Neuronal stem cell (in vitro differentiated cells): ENCODE data around the gene WDR20.
A peak's percentile ranks its signal among the peaks of the same experiment; 100 is the strongest.

Experiments used
- DNase-seq: peaks from one replicate; pipeline ENCODE4 v3.0.0-alpha.2; 2013; ENCODE audit warnings: low spot score
- H2AFZ ChIP-seq: one replicate; pipeline ENCODE4 v1.6.1; 2013; ENCODE audit warnings: mild to moderate bottlenecking, low read length, inconsistent platforms
- H2AK5ac ChIP-seq: 2 replicates; pipeline ENCODE4 v1.6.1; 2013; ENCODE audit warnings: low read depth, mild to moderate bottlenecking, inconsistent platforms, low read length, moderate library complexity, mixed read lengths
- H2BK120ac ChIP-seq: 2 replicates; pipeline ENCODE4 v1.6.1; 2013; ENCODE audit warnings: low read depth, mild to moderate bottlenecking, inconsistent platforms, low read length, moderate library complexity, mixed read lengths
- H2BK12ac ChIP-seq: one replicate; pipeline ENCODE4 v1.6.1; 2013; ENCODE audit warnings: low read length, inconsistent platforms
- H2BK15ac ChIP-seq: 2 replicates; pipeline ENCODE4 v1.6.1; 2013; ENCODE audit warnings: mild to moderate bottlenecking, low read length, inconsistent platforms, mixed read lengths
- H2BK5ac ChIP-seq: one replicate; pipeline ENCODE4 v1.6.1; 2013; ENCODE audit warnings: inconsistent platforms, mild to moderate bottlenecking, low read length, moderate library complexity
- H3K14ac ChIP-seq: one replicate; pipeline ENCODE4 v1.6.1; 2013; ENCODE audit warnings: low read length, inconsistent platforms
- H3K18ac ChIP-seq: 2 replicates; pipeline ENCODE4 v1.6.1; 2013; ENCODE audit warnings: low read length, inconsistent platforms
- H3K23ac ChIP-seq: 2 replicates; pipeline ENCODE4 v1.6.1; 2013; ENCODE audit warnings: low read depth, mild to moderate bottlenecking, mixed read lengths, low read length, inconsistent platforms; ENCODE audit not compliant: poor library complexity
- H3K27ac ChIP-seq: replicated peaks from 3 replicates; pipeline ENCODE4 v1.5.1; 2013; ENCODE audit warnings: low read length, inconsistent platforms
- H3K27me3 ChIP-seq, 3 experiments: 2 replicates each; pipeline ENCODE4 v1.6.1; 2013; ENCODE audit warnings: low read length in 3 of 3, mild to moderate bottlenecking in 2 of 3, inconsistent platforms in 1 of 3, low read depth in 1 of 3, mixed read lengths in 1 of 3, moderate library complexity in 1 of 3; ENCODE audit not compliant: control insufficient read depth in 3 of 3, insufficient read depth in 3 of 3
- H3K36me3 ChIP-seq, 2 donors: replicated peaks in 1 of 2; 2 replicates each; pipeline ENCODE4 v1.6.1; 2013; ENCODE audit warnings: low read length in 2 of 2; ENCODE audit not compliant: control insufficient read depth in 2 of 2, insufficient read depth in 2 of 2
- H3K4ac ChIP-seq: 2 replicates; pipeline ENCODE4 v1.6.1; 2013; ENCODE audit warnings: inconsistent platforms, mild to moderate bottlenecking, low read length, moderate library complexity
- H3K4me1 ChIP-seq, 2 donors: 1 replicate in 1 of 2; 2 replicates in 1 of 2; pipeline ENCODE4 v1.6.1; 2013; ENCODE audit warnings: low read length in 2 of 2, low read depth in 1 of 2; ENCODE audit not compliant: control insufficient read depth in 2 of 2, insufficient read depth in 1 of 2
- H3K4me2 ChIP-seq: one replicate; pipeline ENCODE4 v1.6.1; 2013; ENCODE audit warnings: mild to moderate bottlenecking, low read length, inconsistent platforms; ENCODE audit not compliant: insufficient read depth, poor library complexity, severe bottlenecking
- H3K4me3 ChIP-seq, 2 donors: 2 replicates each; pipeline ENCODE4 v1.5.1; 2013; ENCODE audit warnings: low read length in 2 of 2, mild to moderate bottlenecking in 2 of 2, inconsistent platforms in 1 of 2, moderate library complexity in 1 of 2
- H3K79me1 ChIP-seq: one replicate; pipeline ENCODE4 v1.6.1; 2013; ENCODE audit warnings: low read depth, mild to moderate bottlenecking, inconsistent platforms, low read length, moderate library complexity
- H3K9ac ChIP-seq: one replicate; pipeline ENCODE4 v1.6.1; 2013; ENCODE audit warnings: mild to moderate bottlenecking, low read depth, low read length, inconsistent platforms; ENCODE audit not compliant: poor library complexity
- H3K9me3 ChIP-seq, 2 donors: replicated peaks in 1 of 2; 2 replicates each; pipeline versions ENCODE3 to v1.6.1; 2013; ENCODE audit warnings: low read length in 2 of 2, mild to moderate bottlenecking in 2 of 2, inconsistent platforms in 1 of 2, low read depth in 1 of 2, mixed read lengths in 1 of 2, moderate library complexity in 1 of 2; ENCODE audit not compliant: control insufficient read depth in 2 of 2, insufficient read depth in 1 of 2
- H4K8ac ChIP-seq: one replicate; pipeline ENCODE4 v1.6.1; 2013; ENCODE audit warnings: low read depth, mild to moderate bottlenecking, inconsistent platforms, low read length, moderate library complexity
- H4K91ac ChIP-seq: one replicate; pipeline ENCODE4 v1.6.1; 2013; ENCODE audit warnings: low read length, low read depth, mild to moderate bottlenecking, inconsistent platforms; ENCODE audit not compliant: poor library complexity
- WGBS, 2 donors: extraction: QIAGEN DNeasy Blood & Tissue Kit; methylation state at CpG; one replicate each; pipeline ENCODE4 v1.1.7; 2013; ENCODE audit warnings: missing lambda C conversion rate in 2 of 2, mixed read lengths in 1 of 2; ENCODE audit not compliant: insufficient read length in 2 of 2, insufficient replicate concordance in 1 of 2; ENCODE audit errors: extremely low coverage in 2 of 2; 5-methylcytosine and 5-hydroxymethylcytosine counted together

WDR20 gene

GRCh38 chr14:102246071-102246470, 106.4 kb downstream of the WDR20 start:
- Histone ChIP-seq H3K4me3 (no peak overlapping the region), H3K18ac (no peak overlapping the region), H2BK5ac (no peak overlapping the region), H2BK120ac (no peak overlapping the region), H3K27me3 (no peaks in the 10 kb centered on the region), H4K91ac (no peak overlapping the region), H3K4me1 (peaks cover 0 to 4% of the 10 kb centered on the region in 2 donors), H2AFZ (no peak overlapping the region), H3K4me2 (no peak overlapping the region), H3K9ac (no peak overlapping the region), H3K4ac (no peak overlapping the region), H3K14ac (no peak overlapping the region), H2BK12ac (no peak overlapping the region), H4K8ac (no peak overlapping the region), H3K36me3 (peaks cover 0 to 4% of the 10 kb centered on the region in 2 donors), H2AK5ac (no peak overlapping the region), H3K23ac (no peak overlapping the region), H2BK15ac (no peak overlapping the region), H3K27ac (no peak overlapping the region), H3K79me1 (no peaks in the 10 kb centered on the region), H3K9me3 (no peaks in the 10 kb centered on the region)
- WGBS, 2 donors, result 100% methylated on average over 1 of the region's 9 CpGs
- no peak for DNase-seq

DNA sequence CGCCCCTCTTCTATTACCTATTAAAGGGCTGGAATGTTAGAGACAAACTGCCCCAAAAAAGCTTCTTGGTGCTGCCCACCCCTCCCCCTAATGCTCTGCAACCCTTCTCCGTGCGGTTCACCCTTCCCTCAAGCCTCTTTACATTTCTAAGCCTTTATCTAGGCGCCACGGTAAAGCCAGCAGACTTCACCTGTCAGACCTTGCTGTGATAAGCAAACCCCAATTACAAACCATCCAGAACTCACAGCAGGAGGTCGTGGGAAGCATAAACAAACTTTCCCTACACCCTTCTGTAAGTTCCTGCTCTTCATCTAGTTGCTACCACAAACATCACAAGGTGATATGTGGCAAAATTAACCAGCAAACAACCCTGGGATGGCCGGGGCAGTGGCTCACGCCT, 108.4 kb downstream of the WDR20 start:
- Histone ChIP-seq H2BK12ac (no peak overlapping the region), H3K14ac (no peak overlapping the region), H3K23ac (no peak overlapping the region), H2BK15ac (no peak overlapping the region), H4K8ac (no peak overlapping the region), H4K91ac (no peak overlapping the region), H2AFZ (no peak overlapping the region), H3K9me3 (no peaks in the 10 kb centered on the region), H3K18ac (no peak overlapping the region), H2AK5ac (no peak overlapping the region), H3K36me3 (peaks cover 0 to 4% of the 10 kb centered on the region in 2 donors), H3K4me1 (peaks cover 0 to 4% of the 10 kb centered on the region in 2 donors), H3K4me3 (no peak overlapping the region), H3K4me2 (no peak overlapping the region), H3K4ac (no peak overlapping the region), H3K79me1 (no peaks in the 10 kb centered on the region), H3K27me3 (no peaks in the 10 kb centered on the region), H3K27ac (no peak overlapping the region), H3K9ac (no peak overlapping the region), H2BK120ac (no peak overlapping the region), H2BK5ac (no peak overlapping the region)
- no peak for DNase-seq
- no CpG with 5 or more reads among the region's 8 CpGs for WGBS, 2 donors

DNA sequence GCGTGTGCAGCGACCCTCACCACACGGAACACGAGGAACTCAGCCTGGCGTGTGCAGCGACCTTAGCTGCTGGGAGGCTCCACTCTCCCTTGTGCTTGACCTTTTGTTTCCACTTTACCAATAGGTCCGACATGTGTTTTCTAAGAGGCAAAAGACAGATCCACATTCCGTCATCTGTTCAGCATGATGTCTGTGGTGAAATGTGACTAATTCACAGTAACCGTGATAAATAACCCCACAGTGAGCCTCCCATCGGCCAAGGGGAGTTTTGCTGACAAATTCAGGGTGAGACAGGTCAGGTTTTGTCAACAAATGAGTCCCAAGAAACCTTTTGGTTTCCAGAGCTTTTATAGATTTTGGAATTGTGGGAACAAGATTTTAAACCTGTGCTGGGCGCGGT, 109.3 kb downstream of the WDR20 start:
- Histone ChIP-seq H2AK5ac (no peak overlapping the region), H2BK5ac (no peak overlapping the region), H3K14ac (peak overlapping the region; percentile 99), H2BK120ac (no peak overlapping the region), H3K4ac (no peak overlapping the region), H3K9ac (peak overlapping the region; percentile 80), H3K4me2 (no peak overlapping the region), H3K4me3 (peak overlapping the region in 1 of 2 donors; percentile 3), H3K27me3 (no peaks in the 10 kb centered on the region), H2BK15ac (no peak overlapping the region), H3K4me1 (peaks cover 0 to 4% of the 10 kb centered on the region in 2 donors), H3K36me3 (peaks cover 0 to 4% of the 10 kb centered on the region in 2 donors), H3K18ac (peak overlapping the region; percentile 65), H2BK12ac (no peak overlapping the region), H4K91ac (no peak overlapping the region), H3K79me1 (no peaks in the 10 kb centered on the region), H4K8ac (no peak overlapping the region), H2AFZ (no peak overlapping the region), H3K27ac (no peak overlapping the region), H3K23ac (peak overlapping the region; percentile 44), H3K9me3 (no peaks in the 10 kb centered on the region)
- no peak for DNase-seq
- no CpG with 5 or more reads among the region's 12 CpGs for WGBS, 2 donors

DNA sequence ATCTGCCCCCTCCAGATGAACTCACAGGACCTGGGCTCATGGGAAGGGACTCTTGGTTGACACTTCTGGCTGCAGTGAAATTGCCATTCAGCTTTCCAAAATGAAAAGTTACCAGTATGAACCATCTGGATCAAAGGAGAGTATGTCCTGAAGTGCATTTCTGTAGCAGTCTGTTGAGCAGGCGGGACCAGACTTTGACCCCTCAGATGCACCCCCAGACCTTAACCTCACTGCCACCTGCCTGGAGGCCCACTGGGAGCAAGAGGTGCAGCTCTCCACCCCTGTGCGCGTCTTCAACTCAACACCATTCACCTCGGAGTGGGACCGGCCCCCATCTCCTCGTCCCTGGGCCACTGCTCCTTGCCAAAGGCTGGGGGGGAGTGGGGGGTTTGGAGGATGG, 110.3 kb downstream of the WDR20 start:
- no CpG with 5 or more reads among the region's 6 CpGs for WGBS, 2 donors
- Histone ChIP-seq H3K79me1 (no peaks in the 10 kb centered on the region), H3K4me1 (peaks cover 0 to 4% of the 10 kb centered on the region in 2 donors), H3K4ac (no peak overlapping the region), H4K8ac (no peak overlapping the region), H3K27ac (no peak overlapping the region), H3K4me3 (no peak overlapping the region), H2BK15ac (no peak overlapping the region), H2AK5ac (no peak overlapping the region), H3K14ac (no peak overlapping the region), H2BK120ac (no peak overlapping the region), H2BK5ac (peak overlapping the region; percentile 33), H3K9ac (peak overlapping the region; percentile 17), H3K18ac (no peak overlapping the region), H3K9me3 (no peaks in the 10 kb centered on the region), H3K36me3 (peaks cover 0 to 4% of the 10 kb centered on the region in 2 donors), H4K91ac (no peak overlapping the region), H2AFZ (no peak overlapping the region), H3K23ac (no peak overlapping the region), H3K4me2 (no peak overlapping the region), H3K27me3 (no peaks in the 10 kb centered on the region), H2BK12ac (no peak overlapping the region)
- DNase-seq, result no peak
